AML-193 (cell line): Measurements from ENCODE around the gene CAMTA1.

Experiments
- DNase-seq, 2 experiments: peaks; one replicate each; lab custom pipeline; 2025; lab: John Stamatoyannopoulos, UW

The CAMTA1 gene

GRCh38 chr1:7229696-7230631, 444.7 kb downstream of the CAMTA1 start:
- DNase-seq, result no peak

DNA sequence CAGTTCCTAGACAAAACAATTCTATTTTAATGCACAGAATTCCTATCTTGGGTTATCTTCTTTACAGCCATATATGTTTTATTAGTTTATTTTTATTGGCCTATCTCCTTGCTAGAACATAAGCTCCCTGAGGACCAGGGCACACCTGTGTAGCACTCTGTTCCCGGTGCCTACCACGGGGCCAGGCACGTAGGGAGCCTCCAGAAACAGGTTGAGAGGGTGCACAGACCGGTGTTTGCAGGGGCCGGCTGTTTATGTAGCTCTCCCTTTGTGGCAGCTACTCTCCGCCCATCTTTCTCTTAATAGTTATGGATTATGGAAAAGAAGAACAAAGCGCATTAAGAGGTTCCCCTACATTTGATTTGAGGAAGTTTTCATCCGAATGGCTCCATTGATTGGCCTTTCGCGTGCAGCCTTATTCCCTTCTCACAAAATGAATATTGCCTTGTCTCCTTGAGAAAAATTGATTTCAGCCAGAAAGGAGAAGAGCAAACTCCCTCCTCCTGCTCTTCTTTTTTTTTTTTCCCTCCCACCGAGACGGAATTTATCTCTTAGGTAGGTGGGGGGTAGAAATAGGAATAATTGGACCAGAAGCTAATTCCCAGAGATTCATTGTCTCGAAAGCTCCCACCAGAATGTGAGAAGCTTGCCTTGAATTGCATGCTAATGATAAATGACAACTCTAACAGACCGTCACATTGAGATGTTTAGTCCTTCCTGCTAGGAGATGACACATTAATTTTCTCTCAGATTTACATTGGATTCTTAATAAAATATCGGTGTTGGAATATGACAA, 447.4 kb downstream of the CAMTA1 start:
- no peak for DNase-seq

DNA sequence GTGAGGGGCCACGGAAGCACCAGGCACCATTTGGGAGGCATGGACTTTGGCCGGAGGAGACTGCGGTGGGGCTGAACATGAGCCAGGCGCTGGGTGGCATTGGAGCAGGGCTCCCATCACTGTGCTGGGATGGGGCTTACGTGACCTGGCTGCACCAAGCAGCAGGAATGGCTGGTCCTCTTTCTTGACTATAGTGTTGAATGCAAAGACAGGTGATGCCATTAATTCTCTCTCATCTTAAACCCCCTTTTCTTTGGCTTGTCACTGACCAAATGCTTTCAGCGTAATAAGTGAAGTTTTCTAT, 447.9 kb downstream of the CAMTA1 start:
- no peak for DNase-seq

GRCh38 chr1:7233646-7234470, 448.6 kb downstream of the CAMTA1 start:
- DNase-seq, result no peak

DNA sequence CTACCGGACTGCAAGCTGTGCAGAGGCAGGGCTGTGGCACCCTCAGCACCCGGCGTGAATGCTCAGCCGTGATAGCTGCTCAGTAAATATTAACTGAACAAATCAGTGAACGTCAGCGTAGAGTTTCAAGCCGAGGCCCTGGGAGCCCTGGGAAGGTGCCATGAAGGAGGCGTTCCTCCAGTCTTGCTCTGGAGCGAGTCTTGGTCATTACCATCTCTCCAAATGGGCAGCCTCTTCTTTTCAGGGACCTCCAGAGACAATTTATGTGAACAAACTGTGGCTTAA, 449.2 kb downstream of the CAMTA1 start:
- no peak for DNase-seq

- DNase-seq, result no peak
Measured at GRCh38 chr1:7235871-7236517, 450.7 kb downstream of the CAMTA1 start.

GRCh38 chr1:7236844-7237515, 451.7 kb downstream of the CAMTA1 start:
- no peak for DNase-seq

DNA sequence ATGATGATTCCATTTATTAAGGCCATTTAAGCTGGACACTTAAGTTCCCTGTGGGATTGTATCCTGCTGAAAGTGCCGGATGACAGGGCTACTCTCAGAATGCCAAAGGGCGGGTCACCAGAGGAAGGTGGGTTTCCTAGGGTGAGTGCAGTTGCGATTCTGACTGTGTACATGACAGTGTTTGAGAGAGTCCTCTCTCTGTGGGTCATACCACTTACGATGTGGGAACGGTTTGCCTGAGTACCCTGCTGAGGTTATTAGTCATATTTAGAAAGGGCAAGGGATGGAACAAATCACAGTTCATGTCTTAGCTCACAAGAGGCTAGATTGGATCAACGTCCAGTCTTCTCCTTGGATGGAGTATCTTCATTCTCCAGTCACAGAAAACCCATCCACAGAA, 461.9 kb downstream of the CAMTA1 start:
- DNase-seq, result no peak

DNA sequence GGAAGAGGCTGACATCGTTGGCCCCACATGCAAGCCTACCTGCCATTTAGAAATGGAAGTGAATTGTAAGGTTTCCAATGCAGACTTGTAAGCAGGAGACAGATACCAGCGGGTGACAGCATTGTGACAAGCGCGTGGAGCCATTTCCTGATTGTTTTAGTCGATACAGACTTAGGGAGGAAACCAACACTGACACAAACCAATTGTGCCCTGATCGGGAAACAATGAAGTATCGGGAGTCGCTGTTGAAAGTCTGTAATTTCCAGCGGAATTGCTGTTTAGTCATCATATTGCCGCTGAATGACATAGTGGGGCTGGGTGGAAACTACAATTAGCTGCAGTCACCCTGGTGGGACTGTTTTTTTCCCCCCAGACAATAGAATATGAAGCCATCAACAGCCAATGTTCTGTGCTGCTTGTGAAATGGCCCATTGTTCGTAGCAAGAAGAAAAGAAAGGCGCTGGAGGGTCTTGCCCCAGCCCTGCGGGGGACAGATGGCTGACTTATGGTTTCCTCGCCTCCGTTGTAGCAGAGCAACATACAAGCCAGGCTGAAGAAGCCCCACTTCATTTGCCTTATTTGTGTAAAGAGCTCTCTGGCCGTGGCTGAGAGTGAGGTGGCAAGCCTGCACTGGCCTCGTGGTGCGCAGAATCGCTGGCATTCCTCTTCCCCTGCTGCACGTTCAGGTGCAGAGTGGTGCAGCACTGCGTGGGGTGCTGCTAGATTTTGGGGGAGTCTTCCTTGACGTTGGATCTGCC, 462.7 kb downstream of the CAMTA1 start:
- no peak for DNase-seq

DNA sequence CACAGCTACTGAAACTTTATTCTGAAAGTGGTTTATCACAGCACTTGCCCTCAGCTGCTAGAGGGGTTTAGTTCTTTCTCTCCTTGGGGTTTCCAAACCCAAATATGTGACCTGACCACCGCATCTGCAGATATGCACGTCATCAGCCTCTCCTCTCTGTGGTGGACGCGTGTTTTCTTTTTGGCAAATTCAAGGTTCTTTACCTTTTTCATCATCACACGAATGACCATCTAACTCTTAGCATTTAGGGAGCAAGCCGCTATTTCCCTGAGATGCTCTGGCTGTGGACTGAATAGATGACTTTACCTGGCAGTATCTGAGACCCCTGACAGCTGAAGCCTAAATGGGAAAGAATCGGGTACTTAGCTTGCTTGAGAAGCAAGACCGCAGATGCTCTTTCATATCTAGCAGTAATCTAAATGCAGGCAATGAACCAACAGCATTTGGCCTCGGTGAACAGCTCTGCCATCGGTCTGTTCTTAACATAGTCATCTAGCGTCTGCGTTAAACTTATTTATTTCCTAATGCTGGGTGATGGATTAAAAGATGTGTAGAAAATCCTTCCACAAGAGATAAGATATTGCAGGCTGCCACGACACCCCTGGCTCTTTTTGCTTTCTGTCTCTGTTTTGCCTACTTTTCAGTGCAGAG, 463.4 kb downstream of the CAMTA1 start:
- no peak for DNase-seq

- no peak for DNase-seq
Measured at GRCh38 chr1:7249516-7249915, 464.3 kb downstream of the CAMTA1 start.

GRCh38 chr1:7250176-7250575, 464.9 kb downstream of the CAMTA1 start:
- DNase-seq, result no peak

DNA sequence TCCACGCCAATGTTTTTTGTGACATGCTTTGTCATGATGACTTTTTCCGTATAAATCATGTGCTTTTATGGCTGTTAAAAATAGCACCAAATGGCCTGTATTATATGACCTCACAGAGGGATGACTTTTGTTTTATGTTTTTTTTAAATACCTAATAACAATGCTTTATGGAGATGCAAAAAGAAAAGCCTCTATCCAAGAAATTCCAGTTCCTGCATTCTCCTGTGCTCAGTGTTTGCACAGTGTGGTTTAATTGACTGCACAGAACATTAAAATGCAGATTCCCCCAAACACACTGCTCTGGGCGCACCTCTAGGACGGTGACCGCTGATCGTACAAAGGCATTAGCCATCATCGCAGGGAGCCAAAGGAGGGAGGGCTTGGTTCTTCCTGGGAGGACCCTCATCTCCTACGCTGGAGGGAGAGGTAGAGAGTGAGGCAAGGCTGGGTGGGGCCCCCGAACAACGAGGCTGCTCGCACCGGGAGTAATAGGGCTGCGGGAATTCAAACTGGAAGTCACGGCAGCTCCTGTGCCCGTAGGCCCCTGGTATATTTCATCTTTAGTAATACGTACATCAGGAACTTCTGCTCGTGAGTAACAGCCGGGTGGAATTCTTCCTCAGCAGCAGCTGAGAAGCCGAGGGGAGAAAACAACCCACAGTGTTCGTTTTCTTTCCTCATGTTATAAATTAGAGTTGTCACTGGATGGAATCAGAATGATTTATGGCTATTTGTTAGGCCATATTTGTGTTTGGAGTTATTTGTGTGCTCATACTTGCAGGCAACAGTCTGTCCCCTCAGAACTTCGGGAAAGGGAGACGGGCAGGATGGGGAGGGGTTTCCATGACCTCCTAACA, 465.6 kb downstream of the CAMTA1 start:
- DNase-seq, result no peak

- DNase-seq, result no peak
Measured at GRCh38 chr1:7251454-7251800, 466.2 kb downstream of the CAMTA1 start.

DNA sequence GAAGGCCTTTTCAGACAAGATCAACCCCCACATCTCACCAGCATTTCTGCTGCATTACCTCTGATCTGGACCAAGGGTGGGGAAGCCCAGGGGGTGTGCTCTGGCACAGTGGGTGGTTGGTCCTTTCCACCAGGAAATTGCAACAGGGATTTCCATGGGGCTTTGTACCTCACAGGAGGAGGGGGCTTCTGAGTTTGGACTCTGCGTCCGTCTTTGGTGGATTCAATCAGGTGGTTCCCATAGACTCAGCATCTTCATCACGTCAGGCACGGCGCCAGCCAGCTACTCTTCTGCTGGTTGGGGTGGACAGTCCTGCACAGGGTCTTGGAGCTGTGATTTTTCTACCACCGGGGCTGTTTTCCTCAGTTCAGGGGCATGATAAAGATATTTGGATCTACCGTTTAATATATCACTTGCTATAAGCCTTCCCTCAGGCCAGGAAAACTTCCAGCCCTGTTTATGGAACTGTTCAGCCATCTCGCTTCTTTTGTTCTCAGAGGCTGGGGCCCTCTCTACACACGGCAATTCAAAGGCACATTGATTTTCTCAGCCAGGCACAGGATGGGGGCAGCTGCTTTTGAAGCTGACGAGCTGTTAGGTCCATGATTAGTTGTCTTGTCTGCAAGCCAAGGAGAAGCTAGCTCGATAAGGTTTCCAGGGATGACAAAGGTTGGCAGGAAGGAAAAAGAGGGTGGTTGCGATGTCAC, 467.3 kb downstream of the CAMTA1 start:
- DNase-seq, result no peak

GRCh38 chr1:7253118-7253480, 467.8 kb downstream of the CAMTA1 start:
- DNase-seq, result no peak

DNA sequence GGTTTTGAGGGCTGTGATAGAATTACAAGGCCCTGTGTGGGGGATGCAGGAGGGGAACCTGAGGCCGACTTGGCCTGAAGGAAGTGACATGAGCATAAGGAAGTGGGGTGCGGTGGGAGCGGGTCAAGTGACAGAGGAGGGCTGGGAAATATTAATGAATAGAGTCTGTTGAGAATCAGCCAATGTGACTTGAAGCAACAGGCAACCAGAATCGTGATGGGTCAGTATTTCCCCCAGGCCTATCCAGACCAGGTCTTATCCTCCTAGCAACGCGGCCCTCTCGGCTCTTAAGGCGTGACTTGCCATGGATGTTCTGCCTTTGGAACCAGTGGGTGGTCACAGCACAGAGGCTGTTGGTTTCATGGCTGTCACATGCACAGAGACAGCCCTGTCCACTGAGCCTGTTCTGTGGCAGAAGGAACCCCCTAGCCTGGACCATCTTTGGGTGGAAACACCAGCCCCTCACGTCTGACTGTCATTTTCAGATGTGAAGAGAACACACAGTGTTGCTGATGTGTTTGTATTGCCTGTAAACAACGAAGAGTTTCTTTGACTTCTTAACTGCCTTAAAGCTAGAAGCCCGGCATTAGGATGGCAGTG, 468.8 kb downstream of the CAMTA1 start:
- DNase-seq, result no peak

DNA sequence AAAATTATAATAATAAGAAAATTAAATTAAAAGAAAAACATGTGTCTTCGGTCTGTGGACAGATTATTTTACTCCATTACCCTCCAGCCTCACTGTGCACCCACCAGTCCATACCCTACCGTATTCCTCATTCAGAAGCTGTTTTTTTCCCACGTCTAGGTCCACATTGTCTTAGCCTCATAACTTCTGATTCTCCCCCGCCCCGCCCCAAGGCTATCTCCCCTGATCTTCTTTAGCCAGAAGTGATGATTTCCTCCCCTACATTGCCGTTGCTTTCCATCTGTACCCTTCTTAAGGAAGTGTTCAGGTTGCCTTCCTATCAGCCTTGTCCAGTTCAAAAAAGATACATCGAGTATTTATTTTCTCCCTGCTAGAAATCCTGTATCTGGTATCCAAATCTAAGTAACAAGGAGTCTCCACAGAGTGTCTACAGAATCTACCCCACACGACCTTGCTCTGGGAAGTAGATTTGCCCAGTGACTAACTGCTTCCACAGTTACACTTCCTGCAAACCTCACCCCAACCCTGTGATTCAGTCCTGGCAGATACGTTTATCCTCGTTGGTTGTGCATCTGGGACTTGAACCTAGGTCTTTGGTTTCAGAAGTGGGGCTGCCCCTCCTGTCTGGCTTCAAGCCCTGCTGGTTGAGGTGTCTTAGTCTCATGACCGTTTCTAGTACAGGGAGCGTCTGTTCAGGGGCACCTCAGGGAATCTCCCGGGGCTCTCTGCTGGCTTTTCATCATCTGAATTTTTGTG, 470.2 kb downstream of the CAMTA1 start:
- DNase-seq, result no peak
